ENCODE measurements around the gene RSKR. TPM values are rescaled to one million over a fixed set of nuclear protein-coding genes. Genes with fewer than 3 reads are reported as not detected.
"Not testable (repeated sequence)": the region's sequence is repeated elsewhere in the genome, so short reads cannot be mapped to it uniquely, and the experiment has no call there.

RSKR gene
- total and polyA plus RNA-seq, 2 of the 4 experiments (the other 2 are of a cell fraction) = 2.2 to 6.8 TPM

DNA sequence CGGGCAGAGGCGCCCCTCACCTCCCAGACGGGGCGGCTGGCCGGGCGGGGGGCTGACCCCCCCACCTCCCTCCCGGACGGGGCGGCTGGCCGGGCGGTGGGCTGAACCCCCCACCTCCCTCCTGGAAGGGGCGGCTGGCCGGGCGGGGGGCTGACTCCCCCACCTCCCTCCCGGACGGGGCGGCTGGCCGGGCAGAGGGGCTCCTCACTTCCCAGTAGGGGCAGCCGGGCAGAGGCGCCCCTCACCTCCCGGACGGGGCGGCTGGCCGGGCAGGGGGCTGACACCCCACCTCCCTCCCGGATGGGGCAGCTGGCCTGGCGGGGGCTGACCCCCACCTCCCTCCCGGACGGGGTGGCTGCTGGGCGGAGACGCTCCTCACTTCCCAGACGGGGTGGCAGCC lies 10.0 kb downstream of the RSKR start:
- H3K4me1 ChIP-seq (ENCODE audit: control insufficient read depth, insufficient read depth, low read length); H3K18ac ChIP-seq (ENCODE audit: low read depth, low read length); H3K27ac ChIP-seq (ENCODE audit: insufficient read depth, low read length); DNase-seq; H3K4me2 ChIP-seq (ENCODE audit: low read depth, low read length); H3K9me3 ChIP-seq (ENCODE audit: control insufficient read depth, insufficient read depth, low read length); H4K5ac ChIP-seq (ENCODE audit: low read depth, low read length); H2AFZ ChIP-seq (replicated peaks; ENCODE audit: low read length, poor library complexity); H2BK5ac ChIP-seq (ENCODE audit: low read depth, low read length, poor library complexity, severe bottlenecking); POLR2A ChIA-PET (ENCODE audit: unreplicated experiment); CTCF ChIA-PET; H3K4ac ChIP-seq (ENCODE audit: low read depth, low read length); H2AK9ac ChIP-seq (replicated peaks; ENCODE audit: low read depth, low read length, poor library complexity); BruUV-seq (replicated peaks); H3K56ac ChIP-seq (ENCODE audit: extremely low read depth, insufficient read depth, low read length); H2BK120ac ChIP-seq (ENCODE audit: low read depth, low read length); H3K9ac ChIP-seq (ENCODE audit: low read depth, low read length); H4K8ac ChIP-seq (ENCODE audit: low read depth in 2 of 2, low read length in 2 of 2); H3K23ac ChIP-seq (ENCODE audit: low read depth, low read length); H2AK5ac ChIP-seq (ENCODE audit: low read depth, low read length); H3K79me1 ChIP-seq (ENCODE audit: low read depth in 1 of 2, low read length in 2 of 2); in situ Hi-C loops (cut with MboI; ENCODE audit: low sequenced_read_pairs); dilution Hi-C loops (cut with HindIII; ENCODE audit: low sequenced_read_pairs, unreplicated experiment); H3K36me3 ChIP-seq (ENCODE audit: control insufficient read depth, insufficient read depth, low read length); H3K9me1 ChIP-seq (ENCODE audit: insufficient read depth, low read length); intact Hi-C loops (cut with micrococcal nuclease); H3K4me3 ChIP-seq (ENCODE audit: insufficient read depth, low read depth, low read length); H3K27me3 ChIP-seq (ENCODE audit: control insufficient read depth, insufficient read depth, low read length); H4K91ac ChIP-seq (ENCODE audit: insufficient read depth, low read depth, low read length); ATAC-seq (ENCODE audit: low read depth); H2BK15ac ChIP-seq (ENCODE audit: low read depth, low read length); H4K20me1 ChIP-seq (ENCODE audit: insufficient read depth, low read length); H2BK20ac ChIP-seq (ENCODE audit: low read depth, low read length); H3K14ac ChIP-seq (replicated peaks; ENCODE audit: low read depth, low read length): not testable (repeated sequence)
- no CpG with 5 or more reads among the region's 31 CpGs for WGBS, 2 experiments (ENCODE audit: extremely low coverage in 2 of 2, insufficient read length in 1 of 2)
